Hematopoietic multipotent progenitor cell treated with erythropoietin and hydrocortisone succinate and interleukin-3 and kit ligand, for 17 days (in vitro differentiated cells): ENCODE data around the gene GAP43.
"Not testable (repeated sequence)": the region's sequence is repeated elsewhere in the genome, so short reads cannot be mapped to it uniquely, and the experiment has no call there.

ENCODE experiments used
- DNase-seq: peaks from one replicate; pipeline ENCODE4 v3.0.0-alpha.2; 2015; ENCODE audit warnings: low spot score

Gene GAP43

DNA sequence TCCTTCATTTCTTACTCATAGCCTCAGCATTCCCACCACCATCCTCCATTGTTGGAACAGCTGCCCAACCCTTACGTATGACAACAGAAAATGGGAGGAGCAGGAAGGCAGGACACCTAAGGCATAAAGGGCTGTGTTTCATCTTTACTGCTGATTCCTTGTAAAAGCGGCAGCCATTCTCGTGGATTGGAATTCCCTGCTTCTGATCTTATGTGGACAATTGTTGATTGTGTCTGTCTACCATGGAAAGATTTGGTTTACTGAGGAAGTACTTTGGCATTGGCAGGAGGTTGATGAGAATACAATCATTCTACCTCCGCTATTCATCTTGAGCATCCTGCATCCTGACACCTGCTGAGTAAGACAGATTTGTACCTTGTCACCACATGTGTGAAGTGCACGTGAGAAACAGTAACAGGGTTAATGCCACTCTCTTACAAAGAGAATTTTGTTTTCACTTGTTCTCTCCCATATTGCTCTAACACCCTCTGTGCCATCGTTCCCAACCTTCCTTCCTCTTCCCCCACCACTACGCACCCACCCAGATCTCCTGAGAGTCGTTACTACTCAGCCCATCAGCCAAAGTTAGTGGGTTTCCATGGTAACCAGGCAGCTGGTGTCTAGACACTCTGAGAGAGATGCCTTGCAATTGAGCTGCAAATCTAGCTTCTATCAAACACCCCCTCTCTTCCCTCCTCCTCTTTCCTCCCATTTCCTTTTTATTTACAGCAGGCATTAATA is 75.7 kb downstream of the GAP43 start:
- no peak for DNase-seq

DNA sequence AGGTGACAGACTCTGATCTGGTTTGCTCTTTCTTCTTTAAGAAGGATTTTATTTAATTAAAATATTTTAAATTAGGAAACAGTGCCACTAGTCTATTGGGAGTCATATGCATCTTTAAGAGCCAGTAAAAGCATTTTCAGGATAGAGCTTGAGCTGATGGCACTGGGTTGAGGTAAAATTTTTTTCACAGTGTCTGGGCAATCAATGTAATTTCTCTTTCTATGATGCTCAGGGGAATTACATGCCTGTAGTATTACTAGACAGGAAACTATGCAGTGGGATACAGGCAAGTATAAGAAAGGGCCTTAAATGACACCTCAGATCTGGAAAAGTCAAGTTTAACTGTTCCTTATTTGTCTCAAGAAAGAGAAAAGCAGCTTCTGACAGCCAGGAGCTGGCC is 76.4 kb downstream of the GAP43 start:
- no peak for DNase-seq

DNA sequence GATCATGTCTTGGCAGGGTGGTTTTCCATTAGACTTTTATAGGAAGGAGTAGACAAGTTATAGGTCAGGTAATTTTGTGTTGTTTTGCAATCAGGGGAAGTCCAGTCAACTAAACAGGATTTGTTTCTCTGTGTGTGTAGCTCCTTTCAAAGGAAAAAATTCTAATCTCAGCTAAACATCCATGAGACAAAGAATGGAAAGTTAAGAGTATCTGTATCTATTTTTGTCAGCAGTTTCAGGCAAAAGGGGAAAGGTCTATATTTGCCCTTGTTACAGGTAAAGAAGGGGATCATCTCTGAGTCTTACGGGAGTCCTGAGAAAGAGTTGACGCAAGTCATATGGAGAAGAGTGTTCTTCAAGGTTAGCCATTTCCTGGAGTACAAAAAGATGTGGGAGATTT is 79.3 kb downstream of the GAP43 start:
- no peak for DNase-seq

DNA sequence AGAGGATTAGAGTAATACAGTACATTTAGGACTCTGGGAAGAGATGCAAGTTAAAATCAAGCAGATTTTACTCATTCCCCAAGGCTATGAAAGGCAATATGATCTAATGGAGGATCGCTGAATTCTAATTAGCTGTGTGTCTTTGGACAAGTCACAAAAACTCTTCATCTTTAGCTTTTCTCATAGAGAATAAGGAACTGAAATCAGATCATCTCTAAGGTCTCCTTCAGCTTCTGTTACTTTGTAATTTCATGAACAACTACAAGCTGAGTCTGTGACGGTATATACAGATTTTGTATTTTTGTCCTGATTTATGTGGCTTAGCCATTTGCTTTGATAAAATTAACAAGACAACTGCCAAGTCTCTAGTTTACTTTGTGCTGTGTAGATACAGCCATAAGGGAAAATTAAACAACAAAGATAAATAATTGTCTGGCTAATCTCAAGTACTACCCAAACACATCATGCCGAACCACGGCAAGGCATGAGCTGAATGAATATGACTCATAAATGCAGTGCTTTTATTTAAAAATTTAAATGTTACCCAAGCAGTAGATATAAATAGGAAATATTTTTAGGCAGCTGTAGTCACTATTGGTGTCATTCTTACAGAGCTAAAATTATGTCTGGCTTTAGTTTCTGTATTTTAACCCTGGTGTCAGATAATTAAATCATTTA is 81.5 kb downstream of the GAP43 start:
- DNase-seq: no peak

DNA sequence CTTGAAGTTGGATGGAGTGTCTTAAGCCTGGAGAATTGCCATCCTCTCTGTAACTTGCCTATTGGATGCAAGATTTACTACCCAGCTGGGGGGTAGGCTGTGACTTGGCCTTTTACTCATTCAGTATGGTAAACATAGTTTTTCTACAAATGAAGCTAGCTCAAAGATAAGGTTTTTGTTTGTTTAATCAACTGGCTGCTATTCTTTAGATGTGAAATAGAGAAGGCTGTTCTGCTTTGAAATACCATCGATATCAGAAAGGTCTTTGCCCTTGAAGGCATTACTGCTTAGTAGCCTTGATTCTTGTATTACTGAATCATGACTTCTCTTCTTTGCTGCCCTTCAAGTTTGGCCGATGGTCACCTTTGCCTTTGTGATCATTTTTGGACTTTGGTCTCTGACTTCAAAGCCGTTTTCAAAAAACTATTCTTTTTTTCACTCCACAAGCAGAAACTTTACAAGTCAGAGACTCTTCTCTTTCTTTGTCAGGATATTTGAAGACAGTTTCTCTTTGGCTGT is 83.1 kb downstream of the GAP43 start:
- no peak for DNase-seq

DNA sequence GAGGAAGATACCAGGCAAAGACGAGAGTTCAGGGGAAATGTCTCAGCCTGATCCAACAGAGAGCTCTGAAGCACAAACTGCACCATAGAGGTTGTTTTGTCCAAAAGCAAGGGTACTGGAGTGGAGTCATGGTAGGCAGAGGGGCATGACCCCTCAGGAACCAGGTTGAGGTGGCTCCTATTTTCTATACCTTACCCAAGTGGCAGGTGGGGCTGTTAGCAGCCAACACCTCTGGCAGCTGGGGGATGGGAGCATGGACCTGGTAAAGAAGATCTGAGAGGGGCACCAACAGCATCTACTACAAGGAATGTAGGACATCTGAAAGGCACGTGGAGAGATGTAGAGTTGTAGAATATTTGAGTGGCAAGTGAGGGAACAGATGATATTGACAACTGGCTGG is 85.2 kb downstream of the GAP43 start:
- no peak for DNase-seq

DNA sequence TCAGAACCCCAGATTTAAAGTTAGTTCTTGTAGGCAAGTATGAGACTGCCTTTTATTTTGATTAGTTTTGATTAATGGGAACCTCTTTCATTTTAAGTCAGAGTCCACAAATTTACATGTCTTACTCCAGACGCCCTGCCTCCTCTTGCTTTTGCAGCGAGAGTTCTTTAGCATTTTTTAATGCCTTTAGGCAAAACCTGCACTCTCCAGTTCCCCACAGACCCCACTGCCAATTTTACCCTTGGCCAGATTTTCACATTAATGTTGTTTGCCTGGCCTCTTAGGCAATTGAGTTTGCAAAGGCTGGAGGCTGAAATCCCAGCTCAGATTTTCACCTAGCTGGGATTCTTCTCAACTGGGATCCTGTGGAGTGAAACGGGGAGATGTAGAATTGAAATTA is 85.8 kb downstream of the GAP43 start:
- no peak for DNase-seq

DNA sequence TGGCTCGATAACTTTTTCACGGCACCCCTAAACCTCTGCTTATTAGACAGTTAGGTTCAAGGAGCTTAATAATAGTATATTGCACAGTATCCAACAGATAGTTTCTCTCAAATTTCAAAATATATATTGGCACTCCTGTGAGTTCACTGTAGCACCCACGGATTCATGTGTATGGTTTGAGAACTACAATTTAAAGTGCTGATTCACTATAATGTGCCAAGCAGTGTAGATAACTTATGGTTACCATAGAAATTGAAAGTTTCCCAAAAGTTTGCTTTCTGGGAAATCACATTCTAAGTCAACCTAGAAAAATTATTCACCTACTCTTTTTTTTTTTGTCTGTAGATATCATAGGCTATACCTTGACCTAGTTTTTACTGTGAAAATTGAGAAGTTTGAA is 86.6 kb downstream of the GAP43 start:
- DNase-seq: no peak

DNA sequence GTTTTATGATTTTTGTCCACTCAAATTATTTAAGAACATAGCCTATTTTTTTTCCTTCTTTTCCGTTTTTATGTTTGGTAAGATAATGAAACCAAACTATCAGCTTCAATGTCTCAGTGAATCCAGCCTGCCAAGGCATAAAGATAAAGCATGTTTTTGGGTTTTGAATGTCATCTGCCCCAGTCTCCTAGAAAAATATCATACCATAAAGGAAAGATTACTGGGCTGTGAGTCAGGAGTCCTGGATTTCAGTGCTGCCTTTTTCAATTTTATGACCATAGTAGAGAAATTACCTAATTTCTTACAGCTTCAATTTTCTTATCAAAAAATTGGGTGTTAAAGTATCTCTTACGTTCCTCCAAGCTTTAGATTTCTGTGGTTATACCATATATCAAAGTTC is 87.5 kb downstream of the GAP43 start:
- DNase-seq: no peak

DNA sequence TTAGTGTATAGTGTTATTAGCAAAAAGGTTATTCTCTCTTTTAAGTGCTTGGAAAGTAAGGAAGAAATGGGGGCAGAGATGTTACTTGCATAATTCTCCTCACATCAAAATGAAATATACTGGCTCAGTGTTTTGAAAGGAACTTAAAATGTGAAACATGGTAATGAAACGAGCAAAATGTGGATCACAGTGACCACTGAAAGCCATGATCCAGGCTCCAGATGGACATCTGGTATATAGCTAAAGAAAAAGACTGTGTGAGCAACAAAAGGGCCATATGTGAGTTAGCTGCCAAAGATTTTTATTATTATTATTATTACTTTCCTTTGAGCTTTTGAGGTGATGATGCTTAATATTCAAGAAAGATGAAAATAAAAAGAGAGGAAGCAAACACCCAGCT is 89.6 kb downstream of the GAP43 start:
- DNase-seq: no peak

DNA sequence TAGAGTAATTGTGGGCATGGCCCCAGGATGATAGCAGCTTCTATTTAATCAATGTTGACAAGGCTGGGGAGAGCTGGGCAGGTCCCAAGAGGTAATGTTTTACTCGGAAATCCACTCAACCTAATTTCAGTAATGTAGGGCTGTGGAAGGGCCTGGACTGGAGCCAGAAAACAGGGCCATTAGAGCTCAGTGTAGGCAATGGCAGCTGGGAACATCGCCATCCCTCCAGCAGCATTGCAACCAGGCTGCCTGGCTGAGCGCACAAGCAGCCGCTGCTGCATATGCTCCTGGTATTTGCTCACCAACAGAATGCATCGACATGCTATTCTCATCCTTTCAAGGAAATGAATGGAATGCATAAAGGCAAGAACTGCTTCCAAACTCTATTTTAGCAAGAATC is 90.0 kb downstream of the GAP43 start:
- no peak for DNase-seq

DNA sequence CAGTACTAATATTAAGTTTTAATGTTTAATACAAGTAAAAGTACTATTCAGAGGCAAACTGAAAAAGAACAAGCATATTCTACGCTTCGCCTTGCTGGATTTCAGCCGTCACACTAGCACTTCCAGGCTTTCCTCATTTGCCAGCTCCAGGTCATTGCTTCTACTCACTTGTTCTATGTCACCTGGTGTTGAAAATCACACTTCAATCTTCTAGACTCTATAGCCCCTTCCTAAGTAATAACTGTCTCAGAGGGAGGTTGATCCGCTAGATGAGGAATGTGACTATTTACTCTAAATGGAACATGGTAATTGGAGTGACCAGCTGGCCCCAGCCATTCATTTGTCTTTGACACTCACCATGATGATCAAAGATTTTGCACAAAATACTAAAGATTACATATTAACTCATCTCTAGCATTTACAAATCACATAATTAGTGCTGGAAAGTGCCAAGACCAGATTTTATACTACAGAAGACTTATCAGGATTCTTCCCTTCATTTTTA is 92.0 kb downstream of the GAP43 start:
- DNase-seq: no peak

DNA sequence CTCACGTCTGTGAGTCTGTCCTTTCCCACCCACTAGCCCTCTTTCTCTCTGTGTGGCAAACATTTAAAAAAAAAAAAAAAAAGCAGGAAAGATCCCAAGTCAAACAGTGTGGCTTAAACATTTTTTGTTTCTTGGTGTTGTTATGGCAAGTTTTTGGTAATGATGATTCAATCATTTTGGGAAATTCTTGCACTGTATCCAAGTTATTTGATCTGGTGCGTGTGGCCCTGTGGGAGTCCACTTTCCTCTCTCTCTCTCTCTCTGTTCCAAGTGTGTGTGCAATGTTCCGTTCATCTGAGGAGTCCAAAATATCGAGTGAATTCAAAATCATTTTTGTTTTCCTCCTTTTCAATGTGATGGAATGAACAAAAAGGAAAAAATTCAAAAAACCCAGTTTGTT is 97.7 kb downstream of the GAP43 start:
- no peak for DNase-seq

DNA sequence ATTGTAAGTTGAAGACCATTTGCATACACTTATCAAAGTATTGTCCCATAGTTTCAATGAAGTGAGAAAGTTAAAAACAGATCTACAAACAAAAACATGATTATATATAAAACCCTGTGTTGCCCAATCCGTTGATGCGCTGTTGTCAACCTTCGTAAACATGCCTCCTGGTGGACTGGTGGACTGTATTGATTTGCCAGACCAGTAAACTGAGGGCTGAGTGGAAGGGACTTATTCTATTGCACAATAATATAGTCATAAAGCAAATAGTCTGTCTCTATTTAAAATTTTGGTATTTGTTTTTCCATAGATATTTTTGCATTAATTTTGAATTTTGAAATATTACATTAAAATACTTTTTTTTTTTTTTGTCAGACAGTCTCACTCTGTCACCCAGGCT is 102.5 kb downstream of the GAP43 start:
- DNase-seq: no peak

DNA sequence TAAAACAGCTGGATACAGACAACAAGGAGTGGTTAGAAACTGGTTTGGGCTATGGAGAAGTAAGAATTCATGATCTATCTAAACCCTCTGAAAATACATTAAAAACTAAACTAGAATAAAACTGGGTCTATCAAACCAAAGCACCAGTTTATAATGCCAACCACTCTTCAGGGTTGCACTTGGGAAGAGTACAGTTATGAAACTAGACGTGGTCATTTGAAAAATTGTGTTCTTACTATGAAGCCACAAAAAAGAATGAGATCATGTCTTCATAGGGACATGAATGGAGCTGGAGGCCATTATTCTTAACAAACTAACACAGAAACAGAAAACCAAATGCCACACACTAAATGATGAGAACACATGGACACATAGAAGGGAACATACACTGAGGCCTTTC is 103.8 kb downstream of the GAP43 start:
- DNase-seq: no peak

DNA sequence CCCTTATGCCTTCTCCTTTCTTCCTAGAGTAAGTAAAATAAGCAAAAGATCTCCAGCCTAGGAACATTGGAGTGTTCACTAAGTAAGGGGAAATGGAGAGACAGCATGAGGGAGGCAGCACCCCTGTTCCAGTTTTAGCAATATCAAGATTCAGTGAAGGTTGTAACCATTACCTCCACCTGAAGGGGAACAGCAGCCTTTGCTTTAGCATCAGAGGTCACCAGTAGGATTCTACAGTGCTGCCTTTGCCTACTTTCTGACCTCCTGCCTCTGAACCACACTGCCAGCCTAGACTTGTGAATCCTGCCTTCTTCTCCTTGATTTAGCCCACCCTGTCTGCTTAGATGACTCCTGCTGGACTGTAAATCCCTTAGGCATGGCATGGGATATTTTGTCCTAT is 104.7 kb downstream of the GAP43 start:
- DNase-seq: no peak

DNA sequence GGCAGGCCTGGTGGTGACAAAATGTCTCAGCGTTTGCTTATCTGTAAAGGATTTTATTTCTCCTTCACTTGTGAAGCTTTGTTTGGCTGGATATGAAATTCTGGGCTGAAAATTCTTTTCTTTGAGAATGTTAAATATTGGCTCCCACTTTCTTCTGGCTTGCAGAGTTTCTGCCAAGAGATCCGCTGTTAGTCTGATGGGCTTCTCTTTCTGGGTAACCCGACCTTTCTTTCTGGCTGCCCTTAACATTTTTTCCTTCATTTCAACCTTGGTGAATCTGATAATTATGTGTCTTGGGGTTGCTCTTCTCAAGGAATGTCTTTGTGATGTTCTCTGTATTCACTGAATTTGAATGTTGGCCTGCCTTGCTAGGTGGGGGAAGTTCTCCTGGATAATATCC is 113.0 kb downstream of the GAP43 start:
- DNase-seq: not testable (repeated sequence)

DNA sequence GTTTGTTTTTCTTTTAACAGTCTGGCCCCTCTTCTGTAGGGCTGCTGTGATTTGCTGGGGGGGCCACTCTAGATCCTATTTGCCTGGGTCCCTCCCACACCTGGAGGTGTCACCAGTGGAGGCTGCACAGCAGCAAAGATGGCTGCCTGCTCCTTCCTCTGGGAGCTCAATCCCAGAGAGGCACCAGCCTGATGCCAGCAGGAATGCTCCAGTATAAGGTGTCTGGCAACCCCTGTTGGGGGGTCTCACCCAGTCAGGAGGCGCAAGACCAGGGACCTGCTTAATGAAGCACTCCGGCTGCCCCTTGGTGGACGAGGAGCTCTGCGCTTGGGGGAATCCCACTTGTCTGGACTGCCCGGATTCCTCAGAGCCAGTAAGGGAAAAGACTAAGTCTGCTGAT is 118.3 kb downstream of the GAP43 start:
- no peak for DNase-seq

DNA sequence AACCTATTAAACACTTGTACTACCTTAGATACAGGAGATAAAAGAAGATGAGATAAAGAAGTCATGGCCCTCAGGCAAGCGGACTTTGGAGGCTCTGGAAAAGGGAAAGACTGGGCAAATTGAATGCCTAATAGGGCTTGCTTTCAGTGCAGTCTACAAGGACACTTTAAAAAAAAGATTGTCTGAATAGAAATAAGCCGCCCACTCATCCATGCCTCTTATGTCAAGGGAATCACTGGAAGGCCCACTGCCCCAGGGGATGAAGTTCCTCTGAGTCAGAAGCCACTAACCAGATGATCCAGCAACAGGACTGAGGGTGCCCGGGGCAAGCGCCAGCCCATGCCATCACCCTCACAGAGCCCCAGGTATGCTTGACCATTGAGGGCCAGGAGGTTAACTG is 121.2 kb downstream of the GAP43 start:
- DNase-seq: not testable (repeated sequence)

DNA sequence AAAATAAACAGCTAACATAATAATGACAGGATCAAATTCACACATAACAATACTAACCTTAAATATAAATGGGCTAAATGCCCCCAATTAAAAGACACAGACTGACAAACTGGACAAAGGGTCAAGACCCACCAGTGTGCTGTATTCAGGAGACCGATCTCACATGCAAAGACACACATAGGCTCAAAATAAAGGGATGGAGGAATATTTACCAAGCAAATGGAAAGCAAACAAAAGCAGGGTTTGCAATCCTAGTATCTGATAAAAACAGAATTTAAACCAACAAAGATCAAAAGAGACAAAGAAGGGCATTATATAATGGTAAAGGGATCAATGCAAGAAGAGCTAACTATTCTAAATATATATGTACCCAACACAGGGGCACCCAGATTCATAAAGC is 129.7 kb downstream of the GAP43 start:
- not testable (repeated sequence) for DNase-seq

DNA sequence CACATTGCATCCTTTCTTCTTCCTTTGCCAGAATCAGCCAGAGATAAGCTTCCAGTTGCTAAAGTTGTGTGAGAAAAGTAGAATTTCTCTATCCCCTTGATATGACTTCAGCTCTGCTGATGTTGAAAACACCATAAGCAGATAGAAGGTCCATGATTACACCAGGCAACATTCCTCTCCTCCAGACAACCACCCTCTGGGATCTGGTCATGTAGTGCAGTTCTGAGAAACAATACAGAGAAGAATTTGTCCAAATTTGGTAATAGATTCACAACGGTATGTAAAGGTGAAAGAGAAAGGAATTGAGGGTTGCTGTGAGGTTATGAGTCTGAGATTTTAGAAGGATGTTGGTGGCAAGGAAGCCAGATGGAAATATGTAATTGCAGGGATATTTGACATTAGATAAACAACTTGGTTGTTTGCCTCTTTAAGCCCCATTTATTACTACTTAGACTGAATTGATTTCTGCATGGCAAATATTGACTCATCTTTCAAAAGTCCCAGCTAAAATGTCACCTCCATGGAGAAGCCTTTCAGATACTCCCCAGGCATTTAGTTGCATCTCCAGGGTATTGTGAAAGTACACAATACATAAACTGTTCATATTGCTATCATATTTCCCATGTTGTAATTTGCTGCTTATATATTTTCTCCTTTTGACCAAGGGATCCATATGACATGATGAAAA is 134.9 kb downstream of the GAP43 start:
- no peak for DNase-seq

DNA sequence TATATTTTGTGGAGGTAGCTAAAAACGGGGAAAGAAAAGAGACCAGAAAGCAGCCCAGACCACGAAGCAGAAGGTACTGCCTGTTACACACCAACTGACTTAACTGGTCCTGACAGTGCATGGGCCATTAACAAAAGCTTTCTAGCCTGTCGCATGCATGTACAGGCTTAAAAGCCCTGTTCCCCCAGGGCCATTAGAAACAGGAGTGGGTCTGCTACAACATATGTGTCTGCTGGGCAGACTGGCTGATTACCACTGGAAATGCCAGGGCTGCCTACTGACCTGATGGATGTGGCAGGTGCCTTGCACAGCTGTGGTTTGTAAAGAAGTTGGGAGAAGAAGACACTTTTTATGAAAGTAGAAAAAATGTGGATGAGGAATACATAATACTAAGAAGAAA is 137.4 kb downstream of the GAP43 start:
- no peak for DNase-seq

DNA sequence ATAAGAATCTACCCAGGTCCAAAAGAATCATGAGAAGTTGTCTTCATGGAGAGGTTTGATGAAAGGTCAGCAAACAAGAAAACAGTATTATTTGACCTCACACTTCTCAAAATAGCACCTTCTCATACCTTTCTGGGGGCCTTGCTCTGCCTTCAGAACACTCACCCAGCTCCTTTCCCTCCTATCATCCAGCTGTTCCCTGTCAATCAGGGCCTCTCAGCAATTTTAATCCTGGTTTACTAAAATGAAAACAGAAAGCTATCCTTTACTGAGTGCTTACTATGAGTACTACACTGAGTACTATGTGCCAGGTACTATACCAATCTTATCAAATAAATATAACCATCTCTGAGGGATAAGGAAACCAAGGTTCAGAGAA is 138.6 kb downstream of the GAP43 start:
- DNase-seq: no peak
